Hepatocyte (in vitro differentiated cells): ENCODE results near the gene ATP9B.

Experiments
- CTCF ChIP-seq: fragments of 200-600 bp; sonication (generic); IDR thresholded peaks from 2 replicates; pipeline ENCODE4 v1.5.1; 2016; ENCODE audit warnings: antibody characterized with exemption, mild to moderate bottlenecking; ENCODE audit not compliant: poor library complexity
- EZH2 ChIP-seq: fragments of 200-600 bp; sonication (generic); IDR thresholded peaks from 2 replicates; pipeline ENCODE4 v1.6.1; 2016; ENCODE audit warnings: antibody characterized with exemption, mild to moderate bottlenecking, borderline replicate concordance

GRCh38 chr18:79373736-79374135, 304.5 kb downstream of the ATP9B start:
- TF ChIP-seq CTCF (no peak), EZH2 (no peak)
